Right lobe of liver (tissue), 6 donors: ENCODE measurements around the gene EBP. TPM values are rescaled to one million over a fixed set of nuclear protein-coding genes. Genes with fewer than 3 reads are reported as not detected.
A peak's percentile ranks its signal among the peaks of the same experiment; 100 is the strongest.

Experiments used
- ATAC-seq, 4 donors: fragments of 200-7000 bp; cut with Tn5 transposase; one replicate each; pipeline ENCODE4 v1.9.1; 2020; ENCODE audit warnings: mild to moderate bottlenecking in 4 of 4, moderate library complexity in 4 of 4
- DNase-seq, 3 donors: peaks; one replicate each; pipeline ENCODE4 v3.0.0-alpha.2; 2020
- H3K27ac ChIP-seq, 3 donors: fragments of 200-600 bp; one replicate each; pipeline ENCODE4 v1.8.0; 2022
- H3K27me3 ChIP-seq, 2 donors: fragments of 200-600 bp; one replicate each; pipeline ENCODE4 v1.8.0; 2022
- H3K36me3 ChIP-seq, 4 donors: fragments of 200-600 bp; sonication (generic) in 1 of 4; one replicate each; pipeline versions ENCODE4 v1.5.1 to v1.8.0; 2017 to 2022; ENCODE audit warnings: control low read depth in 1 of 4
- H3K4me1 ChIP-seq, 4 donors: fragments of 200-600 bp; sonication (generic) in 1 of 4; one replicate each; pipeline versions ENCODE4 v1.5.1 to v1.8.0; 2017 to 2022; ENCODE audit warnings: control low read depth in 1 of 4
- H3K4me3 ChIP-seq, 3 donors: fragments of 200-600 bp; one replicate each; pipeline ENCODE4 v1.8.0; 2022
- H3K9me3 ChIP-seq, 4 donors: fragments of 200-600 bp; sonication (generic) in 1 of 4; one replicate each; pipeline versions ENCODE4 v1.5.1 to v1.8.0; 2017 to 2022; ENCODE audit warnings: control low read depth in 1 of 4
- POLR2A ChIP-seq: fragments of 450-650 bp; IDR thresholded peaks from one replicate; pipeline ENCODE4 v1.6.1; 2017; ENCODE audit warnings: antibody characterized with exemption, mild to moderate bottlenecking
- WGBS: methylation state at CpG from one replicate; pipeline ENCODE4 v1.1.6; 2018; ENCODE audit warnings: low coverage, low lambda C conversion rate; ENCODE audit not compliant: insufficient coverage; ENCODE audit errors: missing lambda C conversion rate; 5-methylcytosine and 5-hydroxymethylcytosine counted together
- intact Hi-C, 2 donors: fragments of 100-400 bp; cut with DNase I; formaldehyde crosslinking; loops; one replicate each; pipeline versions ENCODE4 v1.11.2 to v1.14.1; 2022
- total RNA-seq, 6 experiments: library from RNA; depleted of rRNA in 2 of 6; stranded (reverse); fragments of >200 nt in 2 of 6; fragmentation: NEBNext Ultra II Directional in 3 of 6; extraction: Animal tissue kit (Norgen Biotek cat#: 25700) in 3 of 6; gene quantifications; one replicate each; pipeline versions ENCODE4 v1.1.0 to v1.2.4, GENCODE V29; 2016 to 2023
- TF ChIP-seq, protein P1 (sequence below), 4 donors: fragments of 200-600 bp in 3 of 4; fragments of 450-650 bp in 1 of 4; IDR thresholded peaks; one replicate each; pipeline versions ENCODE4 v1.5.1 to v1.8.0; 2016 to 2022; ENCODE audit warnings: antibody characterized with exemption in 4 of 4, mild to moderate bottlenecking in 2 of 4
- donor health status: DM: no; HTN: yes; CAD: no.
- donor health status: DM: no; HTN: no; CAD: no.
- donor health status: DM: no; HTN: no; CAD: no.
- donor health status: DM: no; HTN: yes; CAD: no.
- donor health status: DM: no; HTN: yes; CAD: no.

EBP gene
- total RNA-seq, 6 experiments from 2014 or later, result 150 to 276 (median 225) TPM

DNA sequence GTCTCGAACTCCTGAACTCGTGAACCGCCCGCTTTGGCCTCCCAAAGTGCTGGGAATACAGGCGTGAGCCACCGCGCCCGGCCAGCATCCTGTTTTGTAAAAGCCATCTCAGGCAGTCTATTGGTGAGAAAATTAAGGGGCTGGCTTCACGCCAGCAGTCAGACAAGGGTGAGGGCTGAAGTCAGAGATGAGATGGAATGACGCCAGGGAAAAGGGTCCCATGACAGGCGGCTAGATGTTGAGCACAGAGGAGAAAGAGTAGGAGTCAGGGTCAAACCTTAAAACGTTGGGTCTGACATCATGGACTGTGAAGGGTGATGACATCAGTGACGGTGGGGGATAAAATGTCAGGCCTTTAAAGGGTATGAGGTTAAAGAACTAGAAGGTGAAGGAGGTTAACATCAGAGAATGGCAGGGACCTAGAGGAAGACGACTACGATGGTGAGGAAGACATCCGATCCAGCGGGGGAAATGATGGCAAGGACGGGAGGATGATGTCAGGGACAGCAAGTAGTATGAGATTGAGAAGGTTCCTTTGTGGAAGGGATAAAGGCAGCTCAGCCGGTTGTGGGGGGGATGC lies 52.2 kb downstream of the EBP start:
- TF ChIP-seq, protein P1, sequence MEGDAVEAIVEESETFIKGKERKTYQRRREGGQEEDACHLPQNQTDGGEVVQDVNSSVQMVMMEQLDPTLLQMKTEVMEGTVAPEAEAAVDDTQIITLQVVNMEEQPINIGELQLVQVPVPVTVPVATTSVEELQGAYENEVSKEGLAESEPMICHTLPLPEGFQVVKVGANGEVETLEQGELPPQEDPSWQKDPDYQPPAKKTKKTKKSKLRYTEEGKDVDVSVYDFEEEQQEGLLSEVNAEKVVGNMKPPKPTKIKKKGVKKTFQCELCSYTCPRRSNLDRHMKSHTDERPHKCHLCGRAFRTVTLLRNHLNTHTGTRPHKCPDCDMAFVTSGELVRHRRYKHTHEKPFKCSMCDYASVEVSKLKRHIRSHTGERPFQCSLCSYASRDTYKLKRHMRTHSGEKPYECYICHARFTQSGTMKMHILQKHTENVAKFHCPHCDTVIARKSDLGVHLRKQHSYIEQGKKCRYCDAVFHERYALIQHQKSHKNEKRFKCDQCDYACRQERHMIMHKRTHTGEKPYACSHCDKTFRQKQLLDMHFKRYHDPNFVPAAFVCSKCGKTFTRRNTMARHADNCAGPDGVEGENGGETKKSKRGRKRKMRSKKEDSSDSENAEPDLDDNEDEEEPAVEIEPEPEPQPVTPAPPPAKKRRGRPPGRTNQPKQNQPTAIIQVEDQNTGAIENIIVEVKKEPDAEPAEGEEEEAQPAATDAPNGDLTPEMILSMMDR (IDR thresholded peaks at IDR 0.05), result no peak
- TF ChIP-seq POLR2A, result no peak
- ATAC-seq, result peak in 3 of 4 donors; percentile 9 to 18 (median 15)
- intact Hi-C loops, result no loop called here
- peaks cover 0 to 32% (median 14%) of the 10 kb centered on the region in 4 donors for H3K36me3 ChIP-seq
- H3K9me3 ChIP-seq, result no peaks in the 10 kb centered on the region
- peak in 2 of 3 donors; percentile 49 to 59 for DNase-seq
- H3K4me3 ChIP-seq, result peak overlapping the region; percentile 71 to 82 (median 77)
- 44% methylated on average over 18 of the region's 19 CpGs for WGBS
- H3K27ac ChIP-seq, result peak overlapping the region; percentile 93 to 99 (median 98)
- no peaks in the 10 kb centered on the region for H3K27me3 ChIP-seq
- peaks cover 0 to 10% (median 0%) of the 10 kb centered on the region in 4 donors for H3K4me1 ChIP-seq

DNA sequence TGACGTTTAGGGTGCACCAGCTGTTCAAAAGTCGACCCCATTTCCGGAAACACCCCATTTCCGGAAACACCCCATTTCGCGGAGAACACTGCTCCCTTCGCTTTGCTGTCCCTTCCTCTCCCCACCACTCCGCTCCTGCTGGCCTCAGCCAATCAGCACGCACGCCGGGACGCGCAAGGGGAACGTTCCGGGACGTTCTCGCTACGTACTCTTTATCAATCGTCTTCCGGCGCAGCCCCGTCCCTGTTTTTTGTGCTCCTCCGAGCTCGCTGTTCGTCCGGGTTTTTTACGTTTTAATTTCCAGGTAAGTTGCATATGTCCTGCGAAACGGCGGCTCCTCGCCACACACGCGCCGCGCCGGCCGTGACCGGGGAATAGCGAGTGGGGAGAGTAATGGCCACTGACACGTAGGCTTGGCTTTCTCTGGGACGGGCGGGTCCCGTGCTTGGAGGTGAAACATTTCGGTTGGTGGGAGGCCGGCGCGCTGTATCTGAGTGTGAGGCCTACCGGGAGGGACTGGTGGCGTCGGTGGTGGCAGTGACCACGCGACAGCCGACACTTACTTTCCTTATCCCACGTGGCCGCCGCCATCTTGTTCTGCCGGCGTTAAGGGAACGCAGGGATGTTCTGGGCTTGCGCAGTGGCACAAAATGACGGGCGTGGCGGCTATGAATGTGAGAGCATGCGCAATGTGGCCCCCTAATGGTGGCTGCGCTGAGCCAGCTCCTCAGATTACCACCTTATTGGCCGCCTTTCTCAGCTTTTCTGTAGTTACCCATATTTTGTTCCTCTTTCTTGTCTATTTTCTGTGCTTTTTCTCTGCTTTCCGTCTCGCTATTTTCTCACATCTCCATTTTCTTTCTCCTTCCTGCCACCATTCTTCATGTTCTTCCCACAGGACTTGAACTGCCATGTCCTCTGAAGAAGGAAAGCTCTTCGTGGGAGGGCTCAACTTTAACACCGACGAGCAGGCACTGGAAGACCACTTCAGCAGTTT lies 53.0 kb downstream of the EBP start, which contains the start of gene RBM3:
Gene RBM3, plus strand, starts transcription at position 215 of the 997 bp plus-strand sequence. Its CDS starts 697 bp downstream, at position 912.
- ATAC-seq, result peak; percentile 97 to 98 (median 98)
- Histone ChIP-seq H3K27me3 (no peaks in the 10 kb centered on the region), H3K9me3 (no peaks in the 10 kb centered on the region), H3K36me3 (peaks cover 0 to 32% (median 14%) of the 10 kb centered on the region in 4 donors), H3K4me3 (peak within 1 kb of the TSS; percentile 71 to 82 (median 77)), H3K27ac (peak within 1 kb of the TSS; percentile 93 to 99 (median 98)), H3K4me1 (peaks cover 0 to 10% (median 0%) of the 10 kb centered on the region in 4 donors)
- TF ChIP-seq POLR2A, result peak; percentile 89
- TF ChIP-seq, protein P1 (IDR thresholded peaks at IDR 0.05), result peak; percentile 27 to 36 (median 32)
- intact Hi-C loops, result no loop called here
- DNase-seq, result peak; percentile 92 to 95 (median 93)
- WGBS, result 32% methylated on average over 42 of the region's 71 CpGs

DNA sequence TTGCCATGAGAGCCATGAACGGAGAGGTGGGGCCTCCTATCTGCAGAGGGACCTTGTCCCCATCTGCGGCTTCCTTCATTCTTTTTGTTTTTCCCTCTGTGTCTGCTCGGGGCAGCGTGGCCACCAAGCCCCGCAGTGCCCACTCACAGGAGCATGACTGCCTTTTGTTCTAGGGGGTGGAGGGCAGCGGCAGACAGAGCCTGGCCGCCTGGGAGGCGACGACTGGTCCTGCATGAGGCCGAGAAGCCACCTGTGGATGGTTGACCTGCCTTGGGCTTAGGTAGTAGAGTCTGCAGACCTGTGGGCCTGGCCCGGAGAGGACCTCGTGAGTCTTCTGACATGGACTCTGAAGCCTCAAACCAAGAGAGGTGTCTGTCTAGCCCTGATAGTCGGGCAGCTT lies 54.0 kb downstream of the EBP start:
- Histone ChIP-seq H3K4me3 (peak overlapping the region; percentile 71 to 82 (median 77)), H3K27me3 (no peaks in the 10 kb centered on the region), H3K27ac (peak overlapping the region in 2 of 3 donors; percentile 98 to 99), H3K4me1 (peaks cover 0 to 10% (median 0%) of the 10 kb centered on the region in 4 donors), H3K9me3 (no peaks in the 10 kb centered on the region), H3K36me3 (peaks cover 0 to 32% (median 14%) of the 10 kb centered on the region in 4 donors)
- TF ChIP-seq, protein P1 (IDR thresholded peaks at IDR 0.05), result no peak
- TF ChIP-seq POLR2A, result no peak
- DNase-seq (no peak), ATAC-seq (no peak)
- intact Hi-C loops, result no loop called here
- WGBS, result 58% methylated on average over 4 of the region's 13 CpGs

DNA sequence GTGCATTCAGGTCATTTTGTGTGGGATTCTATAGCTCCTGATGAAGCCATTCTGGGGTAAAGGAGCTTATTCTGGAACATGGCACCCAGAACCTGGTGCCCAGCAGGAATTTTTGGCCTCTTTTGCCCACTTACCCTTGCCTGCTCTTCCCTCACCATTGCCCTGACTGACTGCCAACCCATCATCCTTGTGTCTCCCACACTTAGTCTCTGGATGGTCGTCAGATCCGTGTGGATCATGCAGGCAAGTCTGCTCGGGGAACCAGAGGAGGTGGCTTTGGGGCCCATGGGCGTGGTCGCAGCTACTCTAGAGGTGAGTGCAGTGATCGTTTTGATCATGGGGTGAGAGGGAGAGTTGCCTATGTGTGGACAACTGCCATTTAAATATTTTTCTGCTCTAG lies 54.5 kb downstream of the EBP start:
- intact Hi-C loops, result no loop called here
- Histone ChIP-seq H3K27me3 (no peaks in the 10 kb centered on the region), H3K9me3 (no peaks in the 10 kb centered on the region), H3K36me3 (peaks cover 0 to 32% (median 14%) of the 10 kb centered on the region in 4 donors), H3K27ac (no peak overlapping the region), H3K4me1 (peaks cover 0 to 10% (median 0%) of the 10 kb centered on the region in 4 donors), H3K4me3 (no peak overlapping the region)
- WGBS, result 69% methylated on average over 6 of the region's 6 CpGs
- ATAC-seq, result no peak
- TF ChIP-seq, protein P1 (IDR thresholded peaks at IDR 0.05), result no peak
- TF ChIP-seq POLR2A, result no peak
- DNase-seq, result no peak

Other genes starting within 250 kb of the EBP start
- gene SSX3, start 165.1 kb upstream of the EBP start, total RNA-seq, result not detected
- not detected for gene SSX4, start 138.3 kb upstream of the EBP start, total RNA-seq
- gene SSX4B, start 109.8 kb upstream of the EBP start, total RNA-seq, result not detected
- gene SLC38A5, start 51.5 kb upstream of the EBP start, total RNA-seq, result 1 to 10 TPM in 1 of 6 experiments, under 1 TPM in 4, not detected in 1; 0.22 to 1.4 (median 0.37) TPM
- gene FTSJ1, start 45.6 kb upstream of the EBP start, total RNA-seq, result 10 to 100 TPM in 5 of 6 experiments, 1 to 10 TPM in 1; 9.9 to 30.4 (median 12.5) TPM
- gene PORCN, start 12.8 kb upstream of the EBP start, total RNA-seq, result 1 to 10 TPM; 1.7 to 6.1 (median 1.9) TPM
- gene TBC1D25, start 17.9 kb downstream of the EBP start, total RNA-seq, result 1 to 10 TPM; 4.3 to 7.5 (median 5.6) TPM
- 10 to 100 TPM; 14.7 to 69.0 (median 57.7) TPM for gene RBM3, start 52.7 kb downstream of the EBP start, total RNA-seq
- 100 to 1,000 TPM in 2 of 6 experiments, 10 to 100 TPM in 4; 46.5 to 193 (median 80.8) TPM for gene WDR13, start 75.7 kb downstream of the EBP start, total RNA-seq
- 1 to 10 TPM; 2.4 to 7.2 (median 4.8) TPM for gene WAS, start 162.0 kb downstream of the EBP start, total RNA-seq
- gene SUV39H1, start 174.9 kb downstream of the EBP start, total RNA-seq, result 10 to 100 TPM in 1 of 6 experiments, 1 to 10 TPM in 5; 2.2 to 10.8 (median 3.5) TPM
- gene GLOD5, start 239.9 kb downstream of the EBP start, total RNA-seq, result 1 to 10 TPM in 5 of 6 experiments, under 1 TPM in 1; 0.98 to 4.1 (median 2.9) TPM